OCI-LY3 (cell line): ENCODE data around the gene DDIT4.

Experiments
- EZH2phosphoT487 ChIP-seq: fragments of 200-600 bp; shearing (Covaris generic); IDR thresholded peaks from 2 replicates; pipeline ENCODE4 v1.6.1; 2018; ENCODE audit warnings: antibody characterized with exemption, mixed run types, low read depth
- TF ChIP-seq, protein P1 (sequence below): fragments of 200-600, 300-600 bp; sonication (generic); IDR thresholded peaks from 2 replicates; pipeline ENCODE4 v1.5.1; 2014; ENCODE audit warnings: antibody characterized with exemption, low read length, low read depth

DNA sequence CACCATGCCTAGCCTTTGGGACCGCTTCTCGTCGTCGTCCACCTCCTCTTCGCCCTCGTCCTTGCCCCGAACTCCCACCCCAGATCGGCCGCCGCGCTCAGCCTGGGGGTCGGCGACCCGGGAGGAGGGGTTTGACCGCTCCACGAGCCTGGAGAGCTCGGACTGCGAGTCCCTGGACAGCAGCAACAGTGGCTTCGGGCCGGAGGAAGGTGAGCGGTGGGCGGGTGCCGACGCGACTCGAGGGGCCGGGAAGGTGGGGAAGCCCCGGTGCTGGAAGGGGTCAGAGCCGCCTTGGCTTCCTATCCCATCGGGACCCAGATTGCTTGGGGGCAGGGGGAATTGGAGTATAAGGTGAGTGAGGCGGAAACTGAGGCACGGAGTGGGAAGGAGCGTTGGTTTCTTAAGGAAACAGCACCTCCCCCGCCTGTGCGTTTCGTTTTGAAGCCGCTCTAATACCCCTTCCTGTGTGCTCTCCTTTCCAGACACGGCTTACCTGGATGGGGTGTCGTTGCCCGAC is 547 bp downstream of the DDIT4 start:
- TF ChIP-seq, protein P1, sequence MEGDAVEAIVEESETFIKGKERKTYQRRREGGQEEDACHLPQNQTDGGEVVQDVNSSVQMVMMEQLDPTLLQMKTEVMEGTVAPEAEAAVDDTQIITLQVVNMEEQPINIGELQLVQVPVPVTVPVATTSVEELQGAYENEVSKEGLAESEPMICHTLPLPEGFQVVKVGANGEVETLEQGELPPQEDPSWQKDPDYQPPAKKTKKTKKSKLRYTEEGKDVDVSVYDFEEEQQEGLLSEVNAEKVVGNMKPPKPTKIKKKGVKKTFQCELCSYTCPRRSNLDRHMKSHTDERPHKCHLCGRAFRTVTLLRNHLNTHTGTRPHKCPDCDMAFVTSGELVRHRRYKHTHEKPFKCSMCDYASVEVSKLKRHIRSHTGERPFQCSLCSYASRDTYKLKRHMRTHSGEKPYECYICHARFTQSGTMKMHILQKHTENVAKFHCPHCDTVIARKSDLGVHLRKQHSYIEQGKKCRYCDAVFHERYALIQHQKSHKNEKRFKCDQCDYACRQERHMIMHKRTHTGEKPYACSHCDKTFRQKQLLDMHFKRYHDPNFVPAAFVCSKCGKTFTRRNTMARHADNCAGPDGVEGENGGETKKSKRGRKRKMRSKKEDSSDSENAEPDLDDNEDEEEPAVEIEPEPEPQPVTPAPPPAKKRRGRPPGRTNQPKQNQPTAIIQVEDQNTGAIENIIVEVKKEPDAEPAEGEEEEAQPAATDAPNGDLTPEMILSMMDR = no peak
- no peak for TF ChIP-seq EZH2phosphoT487
